Suprapubic skin (tissue), 4 donors: ENCODE data around the gene GNL3. TPM values are rescaled to one million over a fixed set of nuclear protein-coding genes. Genes with fewer than 3 reads are reported as not detected.

Source experiments
- DNase-seq, 2 donors: peaks; one replicate each; pipeline ENCODE4 v3.0.0-alpha.2; 2019; ENCODE audit warnings: low spot score in 2 of 2
- H3K27ac ChIP-seq: fragments of 200-600 bp; sonication (generic); one replicate; pipeline ENCODE4 v1.5.1; 2019
- H3K27me3 ChIP-seq: fragments of 200-600 bp; sonication (generic); one replicate; pipeline ENCODE4 v1.5.1; 2019
- H3K36me3 ChIP-seq: fragments of 200-600 bp; sonication (generic); one replicate; pipeline ENCODE4 v1.5.1; 2019
- H3K4me1 ChIP-seq: fragments of 200-600 bp; sonication (generic); one replicate; pipeline ENCODE4 v1.5.1; 2019
- H3K4me3 ChIP-seq: fragments of 200-600 bp; sonication (generic); one replicate; pipeline ENCODE4 v1.5.1; 2019; ENCODE audit warnings: mild to moderate bottlenecking
- H3K9me3 ChIP-seq: fragments of 200-600 bp; sonication (generic); one replicate; pipeline ENCODE4 v1.5.1; 2019
- EP300 ChIP-seq: sonication (generic); formaldehyde crosslinking; IDR thresholded peaks from one replicate; pipeline ENCODE4 v1.6.1; 2017; ENCODE audit warnings: antibody characterized with exemption
- POLR2A ChIP-seq, 2 donors: fragments of 450-650 bp; IDR thresholded peaks; one replicate each; pipeline ENCODE4 v1.6.1; 2017; ENCODE audit warnings: antibody characterized with exemption in 2 of 2, mild to moderate bottlenecking in 2 of 2, moderate library complexity in 2 of 2
- POLR2AphosphoS5 ChIP-seq, 3 donors: sonication (generic); formaldehyde crosslinking; IDR thresholded peaks; one replicate each; pipeline ENCODE4 v1.6.1; 2017; ENCODE audit warnings: antibody characterized with exemption in 3 of 3
- WGBS: methylation state at CpG from one replicate; pipeline ENCODE4 v1.1.5; 2018; 5-methylcytosine and 5-hydroxymethylcytosine counted together
- total RNA-seq, 4 donors: library from RNA; depleted of rRNA; stranded (reverse); fragments of >200 nt; gene quantifications; one replicate each; pipeline ENCODE4 v1.1.0, GENCODE V29; 2016
- TF ChIP-seq, protein P1 (sequence below), 2 donors: fragments of 200-600 bp in 1 of 2; fragments of 450-650 bp in 1 of 2; sonication (generic) in 1 of 2; IDR thresholded peaks; one replicate each; pipeline ENCODE4 v1.5.1; 2016 to 2019; ENCODE audit warnings: antibody characterized with exemption in 2 of 2, mild to moderate bottlenecking in 1 of 2, moderate library complexity in 1 of 2

The GNL3 gene, protein sequence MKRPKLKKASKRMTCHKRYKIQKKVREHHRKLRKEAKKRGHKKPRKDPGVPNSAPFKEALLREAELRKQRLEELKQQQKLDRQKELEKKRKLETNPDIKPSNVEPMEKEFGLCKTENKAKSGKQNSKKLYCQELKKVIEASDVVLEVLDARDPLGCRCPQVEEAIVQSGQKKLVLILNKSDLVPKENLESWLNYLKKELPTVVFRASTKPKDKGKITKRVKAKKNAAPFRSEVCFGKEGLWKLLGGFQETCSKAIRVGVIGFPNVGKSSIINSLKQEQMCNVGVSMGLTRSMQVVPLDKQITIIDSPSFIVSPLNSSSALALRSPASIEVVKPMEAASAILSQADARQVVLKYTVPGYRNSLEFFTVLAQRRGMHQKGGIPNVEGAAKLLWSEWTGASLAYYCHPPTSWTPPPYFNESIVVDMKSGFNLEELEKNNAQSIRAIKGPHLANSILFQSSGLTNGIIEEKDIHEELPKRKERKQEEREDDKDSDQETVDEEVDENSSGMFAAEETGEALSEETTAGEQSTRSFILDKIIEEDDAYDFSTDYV
- total RNA-seq, result 100 to 1,000 TPM in 3 of 4 donors, 10 to 100 TPM in 1; 76.8 to 127 (median 106) TPM

DNA sequence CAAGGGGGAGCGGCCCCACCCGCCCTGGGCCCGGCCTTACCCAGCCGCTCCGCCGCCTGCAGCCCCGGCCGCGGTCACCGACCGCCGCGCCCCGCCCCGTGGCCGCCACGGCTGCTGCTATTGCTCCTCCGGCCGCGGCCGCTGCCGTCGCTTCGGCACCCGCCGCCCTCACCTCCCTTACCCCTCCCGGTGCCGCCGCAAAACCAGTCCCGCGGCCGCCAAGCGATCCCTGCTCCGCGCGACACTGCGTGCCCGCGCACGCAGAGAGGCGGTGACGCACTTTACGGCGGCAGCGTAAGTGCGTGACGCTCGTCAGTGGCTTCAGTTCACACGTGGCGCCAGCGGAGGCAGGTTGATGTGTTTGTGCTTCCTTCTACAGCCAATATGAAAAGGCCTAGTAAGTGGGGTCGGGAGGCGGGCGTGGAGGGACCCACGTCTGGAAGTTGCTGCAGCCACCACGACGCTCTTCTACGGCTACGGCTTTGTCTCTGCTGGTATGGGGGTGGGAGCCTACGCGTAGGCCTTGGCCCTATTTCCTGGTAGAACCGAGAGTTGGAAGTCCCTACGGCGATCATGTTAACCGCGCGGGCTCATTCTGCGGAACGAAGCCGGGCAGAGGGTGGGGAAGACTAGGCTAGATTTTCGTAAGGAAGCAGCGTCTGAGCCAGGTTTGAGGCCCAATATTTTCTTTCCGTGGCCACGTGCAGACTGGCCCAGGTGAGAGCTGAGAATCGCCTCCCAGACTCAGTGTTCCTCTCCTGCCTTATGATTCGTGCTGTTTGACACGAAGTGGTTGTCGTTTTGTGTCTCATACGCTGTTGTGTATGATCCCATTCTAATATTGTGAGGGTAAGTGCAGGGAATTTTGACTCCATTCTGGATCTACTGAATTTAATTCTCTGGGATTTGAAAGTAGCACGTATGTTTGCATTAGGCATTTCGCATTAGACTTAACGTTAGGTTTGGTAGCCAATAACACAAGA is at the start of gene GNL3, which contains the start of gene PBRM1:
Gene GNL3 (plus strand): TSS at position 324 of the 983 bp plus-strand sequence. CDS start 61 bp downstream, at position 385.
Gene PBRM1 (minus strand): TSS at position 205 of the 983 bp plus-strand sequence.
- H3K36me3 ChIP-seq, result peaks cover 38% of the 10 kb centered on the region
- H3K4me1 ChIP-seq, result peaks cover 66% of the 10 kb centered on the region
- DNase-seq, result peak; percentile 94 to 95
- TF ChIP-seq POLR2A (IDR thresholded peaks at IDR 0.05) (peak in 1 of 2 donors; percentile 58), POLR2AphosphoS5 (IDR thresholded peaks at IDR 0.05) (peak; percentile 92 to 97 (median 96)), EP300 (peak; percentile 44)
- TF ChIP-seq, protein P1, sequence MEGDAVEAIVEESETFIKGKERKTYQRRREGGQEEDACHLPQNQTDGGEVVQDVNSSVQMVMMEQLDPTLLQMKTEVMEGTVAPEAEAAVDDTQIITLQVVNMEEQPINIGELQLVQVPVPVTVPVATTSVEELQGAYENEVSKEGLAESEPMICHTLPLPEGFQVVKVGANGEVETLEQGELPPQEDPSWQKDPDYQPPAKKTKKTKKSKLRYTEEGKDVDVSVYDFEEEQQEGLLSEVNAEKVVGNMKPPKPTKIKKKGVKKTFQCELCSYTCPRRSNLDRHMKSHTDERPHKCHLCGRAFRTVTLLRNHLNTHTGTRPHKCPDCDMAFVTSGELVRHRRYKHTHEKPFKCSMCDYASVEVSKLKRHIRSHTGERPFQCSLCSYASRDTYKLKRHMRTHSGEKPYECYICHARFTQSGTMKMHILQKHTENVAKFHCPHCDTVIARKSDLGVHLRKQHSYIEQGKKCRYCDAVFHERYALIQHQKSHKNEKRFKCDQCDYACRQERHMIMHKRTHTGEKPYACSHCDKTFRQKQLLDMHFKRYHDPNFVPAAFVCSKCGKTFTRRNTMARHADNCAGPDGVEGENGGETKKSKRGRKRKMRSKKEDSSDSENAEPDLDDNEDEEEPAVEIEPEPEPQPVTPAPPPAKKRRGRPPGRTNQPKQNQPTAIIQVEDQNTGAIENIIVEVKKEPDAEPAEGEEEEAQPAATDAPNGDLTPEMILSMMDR (IDR thresholded peaks at IDR 0.05), result no peak
- H3K27me3 ChIP-seq, result no peaks in the 10 kb centered on the region
- H3K4me3 ChIP-seq, result peak within 1 kb of the TSS; percentile 85
- WGBS, result under 1% methylated on average over 25 of the region's 82 CpGs
- H3K27ac ChIP-seq, result peak within 1 kb of the TSS; percentile 99
- H3K9me3 ChIP-seq, result no peaks in the 10 kb centered on the region

DNA sequence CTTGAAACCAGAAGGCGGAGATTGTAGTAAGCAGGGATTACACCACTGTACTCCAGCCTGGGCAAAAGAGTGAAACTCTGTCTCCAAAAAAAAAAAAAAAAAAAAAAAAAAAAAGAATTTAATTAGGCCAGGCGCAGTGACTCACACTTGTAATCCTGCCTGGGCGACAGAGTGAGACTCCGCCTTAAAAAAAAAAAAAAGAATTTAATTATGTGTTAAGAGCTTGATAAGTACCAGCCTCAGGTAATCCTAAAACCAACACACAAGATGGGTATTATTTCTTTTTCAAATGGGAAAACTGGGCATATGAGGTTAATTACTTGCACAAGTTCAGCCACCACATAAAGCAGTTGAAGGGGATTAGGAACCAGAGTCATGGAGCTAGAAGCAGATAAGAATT is 49.2 kb upstream of the GNL3 start:
- no peaks in the 10 kb centered on the region for H3K9me3 ChIP-seq
- DNase-seq, result no peak
- H3K36me3 ChIP-seq, result peaks cover 71% of the 10 kb centered on the region
- peaks cover 5% of the 10 kb centered on the region for H3K4me1 ChIP-seq
- 26% methylated on average over 4 of the region's 4 CpGs for WGBS
- H3K27ac ChIP-seq, result no peak overlapping the region
- no peak overlapping the region for H3K4me3 ChIP-seq
- TF ChIP-seq EP300 (no peak), POLR2A (IDR thresholded peaks at IDR 0.05) (no peak), POLR2AphosphoS5 (IDR thresholded peaks at IDR 0.05) (no peak)
- TF ChIP-seq, protein P1 (IDR thresholded peaks at IDR 0.05), result no peak
- H3K27me3 ChIP-seq, result no peaks in the 10 kb centered on the region

DNA sequence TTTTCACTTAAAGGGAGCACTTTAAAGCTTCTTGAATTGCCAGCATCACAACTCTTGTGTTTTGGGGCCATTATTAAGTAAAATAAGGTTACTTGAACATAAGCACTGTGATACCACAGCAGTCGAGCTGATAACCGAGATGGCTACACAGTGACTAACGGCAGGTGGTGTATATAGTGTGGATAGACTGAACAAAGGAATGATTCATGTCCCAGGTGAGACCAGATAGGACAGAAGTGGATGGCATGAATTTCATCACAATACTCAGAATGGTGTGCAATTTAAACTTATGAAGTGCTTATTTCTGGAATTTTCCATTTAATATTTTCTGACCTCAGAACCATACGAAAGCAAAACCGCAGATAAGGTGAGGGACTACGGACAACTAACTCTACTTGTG is 40.3 kb upstream of the GNL3 start:
- no peak for TF ChIP-seq POLR2A (IDR thresholded peaks at IDR 0.05)
- WGBS, result 93% methylated on average over 6 of the region's 6 CpGs
- H3K27me3 ChIP-seq, result no peaks in the 10 kb centered on the region
- no peaks in the 10 kb centered on the region for H3K4me1 ChIP-seq
- peaks cover 71% of the 10 kb centered on the region for H3K36me3 ChIP-seq
- DNase-seq, result no peak
- no peak overlapping the region for H3K27ac ChIP-seq
- no peaks in the 10 kb centered on the region for H3K9me3 ChIP-seq
- no peak overlapping the region for H3K4me3 ChIP-seq

DNA sequence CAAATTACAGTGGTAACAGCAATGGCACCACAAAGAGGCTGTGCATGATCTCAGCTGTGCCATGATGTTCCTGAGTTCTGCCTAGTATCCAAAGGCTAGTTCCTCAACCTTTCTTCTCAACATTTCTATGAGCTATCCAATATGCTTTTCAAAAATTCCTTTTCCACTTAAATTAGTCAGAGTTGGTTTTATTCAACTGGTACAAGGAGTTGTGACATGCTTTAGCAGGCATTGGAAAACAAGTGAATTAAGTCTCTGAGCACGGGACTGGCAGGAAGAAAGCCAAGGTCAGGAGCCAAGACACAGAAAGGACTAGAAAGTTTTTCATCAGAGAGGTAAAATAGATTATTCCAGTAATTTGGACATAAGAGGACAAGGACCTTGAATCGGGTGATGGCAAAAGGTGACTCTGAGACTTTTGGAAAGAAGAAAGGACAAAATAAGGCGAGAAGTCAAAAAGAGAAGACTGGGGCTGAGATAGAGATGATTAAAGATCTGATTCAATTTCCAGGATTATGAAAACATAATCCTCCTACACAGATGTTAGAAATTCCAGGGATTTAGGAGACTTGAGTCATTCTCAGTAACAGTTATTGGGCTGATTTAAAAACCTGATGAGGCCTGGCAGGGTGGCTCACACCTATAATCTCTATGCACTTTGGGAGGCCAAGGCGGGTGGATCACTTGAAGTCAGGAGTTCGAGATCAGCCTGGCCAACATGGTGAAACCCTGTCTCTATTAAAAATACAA is 36.2 kb upstream of the GNL3 start:
- H3K4me1 ChIP-seq, result no peaks in the 10 kb centered on the region
- WGBS, result 84% methylated on average over 5 of the region's 5 CpGs
- TF ChIP-seq POLR2AphosphoS5 (IDR thresholded peaks at IDR 0.05), result no peak
- H3K9me3 ChIP-seq, result no peaks in the 10 kb centered on the region
- peaks cover 81% of the 10 kb centered on the region for H3K36me3 ChIP-seq
- no peak for DNase-seq
- H3K27me3 ChIP-seq, result no peaks in the 10 kb centered on the region
- no peak overlapping the region for H3K4me3 ChIP-seq
- peak overlapping the region; percentile 28 for H3K27ac ChIP-seq

DNA sequence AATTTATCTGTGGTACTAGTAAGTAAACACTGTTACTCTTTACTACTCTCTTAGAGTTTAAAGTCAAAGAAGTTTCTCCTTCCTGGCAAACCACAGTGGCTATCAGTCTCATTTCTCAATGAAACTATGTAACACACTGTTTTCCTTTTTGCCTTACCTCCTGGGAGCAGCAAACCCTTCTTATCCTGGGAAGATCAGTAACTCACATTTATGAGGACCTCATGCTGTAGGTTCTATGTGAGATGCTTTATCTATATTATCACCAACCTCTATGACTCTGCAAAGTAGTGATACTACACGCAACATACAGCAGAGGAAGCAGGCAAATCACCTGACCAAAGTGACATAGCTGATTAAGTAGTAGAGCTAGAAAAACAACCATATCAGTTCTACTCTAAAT is 35.4 kb upstream of the GNL3 start:
- TF ChIP-seq EP300 (no peak), POLR2AphosphoS5 (IDR thresholded peaks at IDR 0.05) (no peak), POLR2A (IDR thresholded peaks at IDR 0.05) (no peak)
- TF ChIP-seq, protein P1 (IDR thresholded peaks at IDR 0.05), result no peak
- no peaks in the 10 kb centered on the region for H3K4me1 ChIP-seq
- WGBS, result 84% methylated on average over 1 of the region's 1 CpG
- H3K36me3 ChIP-seq, result peaks cover 85% of the 10 kb centered on the region
- no peaks in the 10 kb centered on the region for H3K9me3 ChIP-seq
- H3K27ac ChIP-seq, result no peak overlapping the region
- DNase-seq, result no peak
- no peak overlapping the region for H3K4me3 ChIP-seq
- no peaks in the 10 kb centered on the region for H3K27me3 ChIP-seq
